A673 (cell line): ENCODE results near the gene C5orf15. TPM values are rescaled to one million over a fixed set of nuclear protein-coding genes. Genes with fewer than 3 reads are reported as not detected.

Experiments
- BruUV-seq: library from RNA; stranded (reverse); fragments of 400-500 nt; replicated peaks from 2 replicates; lab custom pipeline; 2021; lab: Mats Ljungman, UMichigan
- CTCF ChIA-PET: fragments of 300-600 bp; sonication (Branson Sonifier 250); formaldehyde crosslinking; loops from one replicate; lab custom pipeline; 2022; ENCODE audit warnings: antibody characterized with exemption; lab: Charles Lee
- POLR2A ChIA-PET: fragments of 300-600 bp; sonication (Branson Sonifier 250); formaldehyde crosslinking; loops from one replicate; lab custom pipeline; 2022; ENCODE audit warnings: antibody characterized with exemption; ENCODE audit not compliant: low non-redundant PET; lab: Charles Lee
- DNase-seq: peaks from one replicate; pipeline ENCODE4 v3.0.0-alpha.2; 2015; ENCODE audit warnings: low spot score
- H3K27ac ChIP-seq: fragments of 200-600 bp; sonication (generic); 2 replicates; pipeline ENCODE4 v1.5.1; 2016; ENCODE audit warnings: mixed run types, low read depth, mild to moderate bottlenecking, mixed read lengths, antibody characterized with exemption, low read length; ENCODE audit not compliant: poor library complexity, severe bottlenecking
- H3K27me3 ChIP-seq: fragments of 200-600 bp; sonication (generic); replicated peaks from 2 replicates; pipeline ENCODE4 v1.6.1; 2017; ENCODE audit warnings: mixed run types, low read depth, mild to moderate bottlenecking, mixed read lengths, antibody characterized with exemption, low read length; ENCODE audit not compliant: insufficient read depth, poor library complexity
- H3K36me3 ChIP-seq: fragments of 200-600 bp; sonication (generic); 2 replicates; pipeline ENCODE4 v1.6.1; 2016; ENCODE audit warnings: mixed run types, mild to moderate bottlenecking, mixed read lengths, antibody characterized with exemption, low read length; ENCODE audit not compliant: insufficient read depth, poor library complexity, severe bottlenecking
- H3K4me1 ChIP-seq: fragments of 200-600 bp; sonication (generic); 2 replicates; pipeline ENCODE4 v1.6.1; 2017; ENCODE audit warnings: mixed run types, mild to moderate bottlenecking, mixed read lengths, antibody characterized with exemption, low read length; ENCODE audit not compliant: insufficient read depth, poor library complexity, severe bottlenecking
- H3K4me3 ChIP-seq: fragments of 200-600 bp; sonication (generic); 2 replicates; pipeline ENCODE4 v1.5.1; 2016; ENCODE audit warnings: low read depth, mixed run types, mild to moderate bottlenecking, mixed read lengths, low read length; ENCODE audit not compliant: poor library complexity, severe bottlenecking
- H3K9me3 ChIP-seq: fragments of 200-600 bp; sonication (generic); 2 replicates; pipeline ENCODE4 v1.6.1; 2016; ENCODE audit warnings: mixed run types, low read depth, mild to moderate bottlenecking, mixed read lengths, antibody characterized with exemption, low read length; ENCODE audit not compliant: poor library complexity, severe bottlenecking
- EZH2 ChIP-seq: fragments of 200-600 bp; sonication (generic); IDR thresholded peaks from 2 replicates; pipeline ENCODE4 v1.6.1; 2017; ENCODE audit warnings: borderline replicate concordance, low read depth, mild to moderate bottlenecking, mixed read lengths, antibody characterized with exemption, low read length; ENCODE audit not compliant: poor library complexity, severe bottlenecking
- intact Hi-C: fragments of 100-400 bp; cut with micrococcal nuclease; formaldehyde crosslinking; loops from one replicate; pipeline ENCODE4 v1.10.0; 2022; ENCODE audit not compliant: unreplicated experiment
- total RNA-seq: library from RNA; stranded (reverse); gene quantifications from 2 replicates; pipeline ENCODE4 v1.2.3, GENCODE V29; 2021
- TF ChIP-seq, protein P1 (sequence below): fragments of 300-800, 200-600 bp; sonication (generic); conservative IDR thresholded peaks from 2 replicates; pipeline ENCODE4 v1.5.1; 2017; ENCODE audit warnings: low read depth, mild to moderate bottlenecking, antibody characterized with exemption, low read length, moderate library complexity, mixed read lengths

C5orf15 gene
- total RNA-seq, 1 experiment from 2014 or later = 40.8 TPM

DNA sequence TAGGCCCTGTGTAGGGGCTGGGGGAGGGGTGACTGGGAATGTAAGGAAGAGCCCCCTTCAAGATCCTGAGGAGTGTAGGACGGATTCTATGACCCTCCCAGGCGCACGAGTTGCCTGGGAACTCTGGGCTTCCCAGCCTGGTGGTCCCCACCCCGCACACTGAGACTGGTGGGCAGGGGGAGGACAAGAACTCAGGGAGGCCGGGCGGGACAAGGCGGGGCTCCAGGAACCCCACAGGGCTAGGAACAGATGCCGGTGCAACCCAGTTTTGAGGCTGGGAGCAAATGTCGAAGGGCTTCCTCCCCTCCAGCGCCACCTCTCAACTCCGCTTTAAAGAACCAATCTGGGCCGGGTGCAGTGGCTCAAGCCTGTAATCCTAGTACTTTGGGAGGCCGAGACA lies 37.7 kb upstream of the C5orf15 start:
- no peak for DNase-seq
- H3K36me3 ChIP-seq = peaks cover 8% of the 10 kb centered on the region
- TF ChIP-seq EZH2 = no peak
- TF ChIP-seq, protein P1, sequence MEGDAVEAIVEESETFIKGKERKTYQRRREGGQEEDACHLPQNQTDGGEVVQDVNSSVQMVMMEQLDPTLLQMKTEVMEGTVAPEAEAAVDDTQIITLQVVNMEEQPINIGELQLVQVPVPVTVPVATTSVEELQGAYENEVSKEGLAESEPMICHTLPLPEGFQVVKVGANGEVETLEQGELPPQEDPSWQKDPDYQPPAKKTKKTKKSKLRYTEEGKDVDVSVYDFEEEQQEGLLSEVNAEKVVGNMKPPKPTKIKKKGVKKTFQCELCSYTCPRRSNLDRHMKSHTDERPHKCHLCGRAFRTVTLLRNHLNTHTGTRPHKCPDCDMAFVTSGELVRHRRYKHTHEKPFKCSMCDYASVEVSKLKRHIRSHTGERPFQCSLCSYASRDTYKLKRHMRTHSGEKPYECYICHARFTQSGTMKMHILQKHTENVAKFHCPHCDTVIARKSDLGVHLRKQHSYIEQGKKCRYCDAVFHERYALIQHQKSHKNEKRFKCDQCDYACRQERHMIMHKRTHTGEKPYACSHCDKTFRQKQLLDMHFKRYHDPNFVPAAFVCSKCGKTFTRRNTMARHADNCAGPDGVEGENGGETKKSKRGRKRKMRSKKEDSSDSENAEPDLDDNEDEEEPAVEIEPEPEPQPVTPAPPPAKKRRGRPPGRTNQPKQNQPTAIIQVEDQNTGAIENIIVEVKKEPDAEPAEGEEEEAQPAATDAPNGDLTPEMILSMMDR = no peak
- H3K9me3 ChIP-seq = no peaks in the 10 kb centered on the region
- intact Hi-C loops = no loop called here
- peaks cover 15% of the 10 kb centered on the region for H3K4me1 ChIP-seq
- no peaks in the 10 kb centered on the region for H3K27me3 ChIP-seq
- H3K27ac ChIP-seq = no peak overlapping the region
- no TSS peak for BruUV-seq
- CTCF ChIA-PET = interaction anchor here (1.1 kb wide), 1 partner anchor 33 kb away, joined by 3 read pairs; no protein-coding TSS in a partner anchor
- POLR2A ChIA-PET = no interaction called here
- no peak overlapping the region for H3K4me3 ChIP-seq

DNA sequence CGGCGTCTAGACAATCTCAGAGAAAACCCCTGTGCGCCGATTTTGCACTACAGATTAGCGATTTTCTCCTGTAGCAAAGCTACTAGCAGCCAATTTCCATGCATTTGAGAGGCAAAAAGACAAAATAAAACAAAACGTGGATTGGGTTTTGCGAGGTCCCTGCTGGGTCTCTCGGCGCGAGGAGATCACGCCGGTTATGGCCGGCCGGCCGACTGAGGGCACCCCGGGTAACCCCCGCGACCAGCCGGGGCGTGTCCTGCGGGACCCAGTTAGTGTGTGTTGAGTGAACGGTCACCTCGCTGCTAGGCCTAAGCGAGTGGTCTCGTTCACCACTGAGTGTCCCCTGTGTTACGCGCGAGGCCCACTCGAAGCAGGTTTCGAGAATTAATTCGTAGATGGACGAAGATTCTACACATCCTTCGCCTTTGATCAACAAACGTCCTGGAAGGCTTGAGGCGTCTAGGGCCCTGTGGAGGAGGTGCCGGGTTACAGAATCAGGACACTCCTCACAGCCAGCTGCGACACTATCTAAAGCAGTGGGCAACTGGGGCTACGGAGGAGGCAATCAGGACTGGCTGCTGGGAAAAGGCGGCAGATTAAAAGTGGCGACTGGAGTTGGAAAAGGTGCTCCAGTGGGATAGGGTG lies 37.1 kb upstream of the C5orf15 start:
- TSS peak; percentile 73 for BruUV-seq
- intact Hi-C loops = no loop called here

DNA sequence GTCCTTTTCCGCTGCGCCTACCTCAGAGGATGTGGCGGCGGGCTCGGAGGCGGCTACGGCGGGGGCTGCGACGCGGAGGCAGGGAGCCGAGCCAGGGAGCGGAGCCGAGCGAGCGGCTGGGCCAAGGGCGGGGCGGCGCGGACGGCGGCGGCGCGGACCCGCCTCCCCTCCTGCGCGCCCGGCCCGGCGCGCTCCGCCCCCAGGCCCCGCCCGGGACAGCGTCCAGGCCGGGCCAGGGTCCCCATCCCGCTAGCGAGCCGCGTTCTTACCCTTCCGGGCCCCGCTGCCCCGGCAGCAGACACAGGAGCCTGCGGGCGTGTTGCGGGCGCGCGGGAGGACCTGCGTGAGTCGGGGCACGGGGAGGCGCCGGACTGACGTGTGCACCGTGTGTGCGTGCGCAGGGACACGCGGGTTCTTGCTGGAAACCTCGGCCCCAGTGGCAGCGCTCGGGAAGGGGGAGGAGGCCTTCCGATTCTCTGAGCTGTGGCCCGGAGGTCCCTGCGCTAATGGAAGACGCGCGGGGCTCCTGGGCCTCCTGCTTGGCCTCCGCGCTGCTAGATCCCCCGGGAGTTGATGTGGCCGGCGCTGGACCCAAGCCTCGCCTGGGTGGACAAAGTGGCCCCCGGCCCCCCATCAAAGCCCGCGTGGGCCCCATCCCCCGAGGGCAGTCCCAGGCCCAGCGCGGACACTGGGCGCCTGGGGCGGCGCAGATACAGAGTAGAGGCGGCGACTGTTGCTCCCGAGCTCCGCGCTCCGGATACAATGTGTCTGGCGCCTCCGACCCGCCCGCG lies 36.4 kb upstream of the C5orf15 start, which contains the start of gene VDAC1:
VDAC1 (minus strand) TSS at position 350 of the 791 bp plus-strand sequence. CDS start 11,963 bp downstream, outside the sequence.
- BruUV-seq = no TSS peak
- intact Hi-C loops = no loop called here
- POLR2A ChIA-PET = interaction anchor here (0.6 kb wide), 1 partner anchor 1078 kb away, joined by 11 read pairs; no protein-coding TSS in a partner anchor

More for the DNA sequence above, 37.1 kb upstream of the C5orf15 start:
- CTCF ChIA-PET = interaction anchor here (1.0 to 1.4 kb wide), 3 partner anchors 9 to 34 kb away, joined by 3 to 5 read pairs (median 4); no protein-coding TSS in a partner anchor
- no peaks in the 10 kb centered on the region for H3K9me3 ChIP-seq
- peaks cover 13% of the 10 kb centered on the region for H3K36me3 ChIP-seq
- peak overlapping the region; percentile 97 for H3K4me3 ChIP-seq
- DNase-seq = no peak
- POLR2A ChIA-PET = interaction anchor here (0.6 kb wide), 1 partner anchor 1079 kb away, joined by 11 read pairs; no protein-coding TSS in a partner anchor
- H3K27ac ChIP-seq = peak overlapping the region; percentile 98
- peaks cover 15% of the 10 kb centered on the region for H3K4me1 ChIP-seq
- no peaks in the 10 kb centered on the region for H3K27me3 ChIP-seq
- TF ChIP-seq EZH2 = no peak
- TF ChIP-seq, protein P1 = 0 out of 2 replicates have a peak, but pooled peaks have one; percentile 3

More for the DNA sequence above, 36.4 kb upstream of the C5orf15 start, which contains the start of gene VDAC1:
- Histone ChIP-seq H3K4me1 (peaks cover 15% of the 10 kb centered on the region), H3K27me3 (no peaks in the 10 kb centered on the region), H3K36me3 (peaks cover 15% of the 10 kb centered on the region), H3K9me3 (no peaks in the 10 kb centered on the region), H3K27ac (peak within 1 kb of the TSS; percentile 98), H3K4me3 (peak within 1 kb of the TSS; percentile 97)
- CTCF ChIA-PET = interaction anchor here (1.0 to 1.4 kb wide), 3 partner anchors 8 to 35 kb away, joined by 3 to 5 read pairs (median 4); no protein-coding TSS in a partner anchor
- TF ChIP-seq, protein P1 = 0 out of 2 replicates have a peak, but pooled peaks have one; percentile 14
- TF ChIP-seq EZH2 = no peak
- peak; percentile 90 for DNase-seq
